ENCODE results near the gene BCKDHB.
A peak's percentile ranks its signal among the peaks of the same experiment; 100 is the strongest.
"Not testable (repeated sequence)": the region's sequence is repeated elsewhere in the genome, so short reads cannot be mapped to it uniquely, and the experiment has no call there.

The BCKDHB gene

DNA sequence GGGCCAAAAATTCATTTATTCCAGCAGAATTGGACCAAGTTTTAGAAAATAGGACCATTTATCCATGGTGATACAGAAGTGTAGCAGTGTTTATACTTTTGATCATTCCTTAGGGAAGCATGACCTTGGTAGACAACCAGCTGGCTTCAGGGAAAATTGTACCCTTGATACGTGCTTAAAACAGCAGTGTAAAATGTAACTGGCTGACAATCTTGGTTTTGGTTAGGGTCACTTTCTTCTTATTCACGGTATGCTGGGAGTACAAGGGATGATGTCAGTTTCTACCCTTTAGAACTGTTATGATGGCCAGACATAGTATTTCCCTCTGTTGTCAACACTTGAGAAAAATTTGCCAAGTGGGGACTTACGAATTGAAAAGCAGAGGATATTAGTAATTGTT, 157.1 kb downstream of the BCKDHB start:
- no peak for DNase-seq (ENCODE audit: low spot score)

GRCh38 chr6:80268865-80269730, 162.6 kb downstream of the BCKDHB start:
- peak; percentile 7 for DNase-seq (ENCODE audit: low spot score)

DNA sequence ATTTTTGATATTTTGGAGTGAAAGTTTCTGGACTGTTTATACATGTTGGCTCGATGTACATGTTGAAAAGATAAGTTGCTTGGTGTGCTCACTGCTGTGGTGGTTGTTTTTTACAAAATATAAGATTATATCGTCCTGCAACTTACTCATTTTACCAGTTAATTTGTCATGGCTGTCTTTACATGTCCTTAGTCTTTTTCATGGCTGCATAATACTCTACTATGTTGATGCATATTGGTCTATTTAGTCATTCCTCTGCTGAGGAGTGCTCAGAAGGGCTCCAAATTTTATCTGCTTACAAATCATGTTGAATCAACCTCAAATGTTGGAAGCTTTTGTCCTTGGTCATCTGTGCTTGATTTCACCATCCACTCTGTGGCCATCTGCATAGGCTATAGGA, 164.6 kb downstream of the BCKDHB start:
- DNase-seq (ENCODE audit: low spot score), result no peak

DNA sequence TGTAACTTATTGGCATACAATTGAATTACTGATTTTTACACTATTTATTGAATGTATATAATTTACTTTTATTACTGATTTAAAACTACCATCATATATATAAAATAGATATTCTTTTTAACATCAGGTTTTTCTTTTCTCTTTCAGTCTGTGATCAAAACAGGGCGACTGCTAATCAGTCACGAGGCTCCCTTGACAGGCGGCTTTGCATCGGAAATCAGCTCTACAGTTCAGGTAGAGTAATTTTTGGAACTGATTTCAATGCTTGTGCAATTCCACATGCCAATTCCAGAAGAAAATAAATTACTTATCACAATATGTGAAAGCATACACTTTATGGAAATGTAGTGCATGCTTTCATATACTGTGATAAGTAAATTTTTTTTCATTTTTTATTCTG, 166.5 kb downstream of the BCKDHB start:
- no peak for DNase-seq (ENCODE audit: low spot score)

GRCh38 chr6:80276861-80277260, 170.4 kb downstream of the BCKDHB start:
- no peak for DNase-seq (ENCODE audit: low spot score)

DNA sequence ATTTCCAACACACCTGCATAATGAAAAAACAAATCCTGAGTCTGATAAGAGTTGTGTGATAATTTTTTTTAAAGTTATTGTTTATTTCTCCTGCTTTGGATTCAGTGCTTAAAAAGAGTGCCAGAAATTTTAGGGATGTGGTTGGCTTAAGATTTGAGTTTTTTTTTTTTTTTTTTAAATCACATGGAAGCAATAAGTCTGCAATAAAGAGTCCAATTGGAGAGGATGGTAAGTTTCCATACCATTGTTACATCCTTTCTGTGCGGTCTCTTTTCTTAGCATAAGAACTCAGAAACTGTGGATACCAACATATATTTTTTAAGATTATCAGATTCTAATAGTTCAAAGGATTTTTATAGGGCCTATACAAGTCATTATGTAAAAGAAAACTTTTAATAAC, 171.0 kb downstream of the BCKDHB start:
- no peak for DNase-seq (ENCODE audit: low spot score)

- no peak for DNase-seq (ENCODE audit: low spot score)
Observed at GRCh38 chr6:80280262-80281010, 174.0 kb downstream of the BCKDHB start.

DNA sequence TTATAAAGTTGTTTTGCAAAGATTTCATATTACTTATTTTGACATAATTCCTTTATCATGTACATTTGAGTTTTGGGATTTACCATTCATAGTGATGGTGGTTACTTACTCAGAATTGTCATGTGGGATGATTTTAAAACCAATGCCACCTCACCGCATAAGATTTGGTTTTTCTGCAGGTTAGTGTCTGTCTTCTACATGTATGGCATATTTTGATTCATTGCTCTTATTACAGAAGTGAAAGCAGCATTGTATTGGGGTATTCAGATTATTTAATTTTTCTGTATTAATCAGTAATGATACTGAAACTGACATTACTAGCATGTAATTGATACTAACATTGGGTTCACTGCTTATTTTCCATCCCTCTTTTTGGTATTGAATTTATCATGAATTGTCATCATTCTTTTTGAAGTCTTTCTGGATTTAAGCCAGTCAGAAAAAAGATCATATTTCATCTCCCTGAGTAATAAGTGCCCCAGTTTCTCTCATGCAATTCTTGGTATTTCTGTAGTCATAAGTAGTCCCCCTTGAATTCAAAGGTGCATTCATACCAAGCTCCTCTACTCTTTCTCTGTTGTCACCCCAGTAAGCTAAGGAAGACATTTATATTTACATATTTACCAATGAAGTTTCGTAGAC, 176.6 kb downstream of the BCKDHB start:
- no peak for DNase-seq (ENCODE audit: low spot score)

DNA sequence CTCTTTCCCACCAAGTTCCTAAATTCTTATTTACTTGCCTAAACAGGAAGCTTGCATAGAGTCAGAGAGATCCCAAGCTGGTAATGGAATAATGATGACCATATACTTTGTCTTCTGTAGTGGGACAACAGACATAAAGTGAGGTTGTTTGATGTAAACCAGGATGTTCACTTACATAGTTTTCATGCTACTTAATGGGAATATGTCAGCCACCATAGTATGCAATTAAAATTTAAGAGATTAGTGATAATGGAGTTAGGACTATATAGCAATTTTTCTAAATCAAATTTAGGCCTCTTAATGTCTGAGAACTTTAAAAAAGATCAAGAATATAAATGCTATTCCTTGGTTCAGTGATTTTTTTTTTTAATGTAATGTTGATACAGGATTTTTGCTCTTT, 180.6 kb downstream of the BCKDHB start:
- DNase-seq (ENCODE audit: low spot score), result no peak

GRCh38 chr6:80287607-80288006, 181.1 kb downstream of the BCKDHB start:
- DNase-seq (ENCODE audit: low spot score), result no peak

DNA sequence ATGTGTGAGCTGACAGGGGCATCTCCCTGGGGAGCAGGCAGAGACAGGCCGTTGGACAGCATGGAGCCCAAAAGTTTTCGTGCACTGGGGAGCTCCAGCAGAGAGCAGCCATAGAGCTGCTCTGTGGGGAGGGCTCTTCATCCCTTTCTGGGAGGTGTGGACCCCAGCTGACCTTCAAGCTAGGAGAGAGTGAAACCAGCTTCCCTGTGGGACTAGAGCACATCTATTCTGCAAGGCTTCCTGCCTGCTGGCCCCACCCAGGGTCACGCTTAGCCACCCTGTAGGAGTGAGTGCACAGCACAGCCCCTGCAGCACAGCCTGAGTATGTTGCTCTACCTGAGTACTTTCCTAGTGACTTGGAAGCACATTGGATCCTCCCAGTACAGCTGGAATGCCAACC, 183.3 kb downstream of the BCKDHB start:
- no peak for DNase-seq (ENCODE audit: low spot score)

DNA sequence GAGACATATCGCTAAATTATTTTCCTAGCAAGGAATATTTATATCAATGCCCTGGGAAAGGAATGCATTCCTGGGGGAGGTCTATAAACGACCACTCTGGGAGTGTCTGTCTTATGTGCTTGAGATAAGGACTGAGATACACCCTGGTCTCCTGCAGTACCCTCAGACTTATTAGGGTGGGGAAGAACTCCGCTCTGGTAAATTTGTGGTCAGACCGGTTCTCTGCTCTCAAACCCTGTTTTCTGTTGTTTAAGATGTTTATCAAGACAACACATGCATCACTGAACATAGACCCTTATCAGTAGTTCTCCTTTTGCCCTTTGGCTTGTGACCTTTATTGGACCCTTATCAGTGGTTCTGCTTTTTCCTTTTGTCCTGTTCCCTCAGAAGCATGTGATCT, 188.1 kb downstream of the BCKDHB start:
- not testable (repeated sequence) for DNase-seq (ENCODE audit: low spot score)

GRCh38 chr6:80302716-80303115, 196.2 kb downstream of the BCKDHB start:
- peak; percentile 17 for DNase-seq (ENCODE audit: low spot score)

- DNase-seq (ENCODE audit: low spot score), result no peak
Observed at GRCh38 chr6:80304014-80304413, 197.5 kb downstream of the BCKDHB start.

DNA sequence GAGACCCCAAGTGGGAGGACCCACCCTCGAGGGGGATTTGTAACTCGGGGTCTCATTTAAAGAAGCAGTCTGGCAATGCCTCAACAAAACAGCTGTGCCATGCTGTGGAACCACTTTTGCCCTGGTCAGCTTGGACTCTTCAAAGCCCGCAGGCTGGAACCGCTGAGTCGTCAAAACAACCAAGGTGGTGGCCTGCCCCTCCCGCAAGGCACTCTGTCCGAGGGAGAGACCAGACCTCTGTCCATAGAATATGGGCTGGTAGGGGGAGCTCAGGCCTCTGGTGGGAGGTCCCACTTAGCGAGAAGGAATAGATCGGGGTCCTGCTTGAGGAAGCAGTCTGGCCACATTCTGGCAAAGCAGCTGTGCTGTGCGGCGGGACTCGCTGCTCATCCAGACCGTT, 208.1 kb downstream of the BCKDHB start:
- DNase-seq (ENCODE audit: low spot score), result no peak

GRCh38 chr6:80316686-80317231, 210.3 kb downstream of the BCKDHB start:
- DNase-seq (ENCODE audit: low spot score), result peak; percentile 74

DNA sequence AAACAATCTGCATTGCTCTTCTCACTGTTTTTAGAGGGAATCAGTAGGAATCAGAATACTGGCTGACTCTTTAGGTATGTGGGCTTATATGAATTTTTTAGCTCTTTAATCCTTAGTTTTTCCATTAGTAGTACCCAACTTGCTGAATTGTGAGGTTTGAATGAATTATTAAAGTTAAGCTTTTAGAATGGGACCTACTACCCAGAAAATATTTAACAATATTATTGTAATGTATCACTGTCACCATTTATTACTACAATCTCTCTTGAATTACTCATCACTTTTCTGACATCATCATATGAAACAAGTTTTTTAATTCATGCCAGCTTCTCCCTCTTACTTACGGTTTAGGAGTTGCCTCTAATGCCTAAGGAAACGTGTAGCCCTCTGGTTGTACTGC, 212.7 kb downstream of the BCKDHB start:
- no peak for DNase-seq (ENCODE audit: low spot score)

GRCh38 chr6:80321011-80321410, 214.5 kb downstream of the BCKDHB start:
- DNase-seq (ENCODE audit: low spot score), result no peak

- DNase-seq (ENCODE audit: low spot score), result no peak
Observed at GRCh38 chr6:80325742-80326141, 219.3 kb downstream of the BCKDHB start.

DNA sequence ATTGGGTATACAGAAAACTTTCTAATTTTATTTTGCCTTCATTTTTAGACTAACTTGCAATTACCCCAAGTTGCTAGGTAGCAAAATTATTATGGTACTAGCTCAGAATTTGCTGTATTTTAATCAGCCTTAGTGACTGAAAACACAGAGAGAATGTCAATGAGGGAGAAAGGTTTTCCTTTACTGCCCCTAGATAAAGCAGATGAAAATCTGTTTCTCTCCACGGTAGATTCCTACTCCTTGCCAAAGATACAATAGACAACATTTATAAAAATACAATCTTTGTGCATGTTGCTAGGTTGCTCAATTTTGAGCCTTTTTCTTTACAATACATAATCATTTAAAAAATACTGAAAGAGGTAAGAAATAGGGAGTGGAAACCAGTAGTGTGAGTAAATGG, 222.2 kb downstream of the BCKDHB start:
- DNase-seq (ENCODE audit: low spot score), result no peak

DNA sequence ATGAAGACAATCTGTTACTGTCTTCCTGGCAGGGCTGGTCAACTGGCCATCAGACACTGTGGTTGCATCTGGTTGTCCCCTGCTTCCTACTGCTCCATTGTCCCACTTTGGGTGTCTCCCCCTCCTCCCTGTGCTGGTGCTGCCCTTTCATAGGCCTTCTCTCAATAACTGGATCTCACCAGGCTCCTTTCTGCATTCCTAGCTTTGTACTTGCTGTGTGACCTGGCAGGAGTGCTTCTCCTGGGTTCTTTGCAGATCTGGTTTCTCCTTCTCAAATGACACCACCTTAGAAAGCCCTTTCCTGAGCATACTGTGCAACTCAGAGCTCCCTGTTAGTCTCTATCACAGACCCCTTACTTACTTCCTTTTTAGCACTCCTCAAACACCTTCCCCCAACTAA, 223.0 kb downstream of the BCKDHB start:
- no peak for DNase-seq (ENCODE audit: low spot score)

- no peak for DNase-seq (ENCODE audit: low spot score)
Observed at GRCh38 chr6:80330961-80331360, 224.5 kb downstream of the BCKDHB start.

DNA sequence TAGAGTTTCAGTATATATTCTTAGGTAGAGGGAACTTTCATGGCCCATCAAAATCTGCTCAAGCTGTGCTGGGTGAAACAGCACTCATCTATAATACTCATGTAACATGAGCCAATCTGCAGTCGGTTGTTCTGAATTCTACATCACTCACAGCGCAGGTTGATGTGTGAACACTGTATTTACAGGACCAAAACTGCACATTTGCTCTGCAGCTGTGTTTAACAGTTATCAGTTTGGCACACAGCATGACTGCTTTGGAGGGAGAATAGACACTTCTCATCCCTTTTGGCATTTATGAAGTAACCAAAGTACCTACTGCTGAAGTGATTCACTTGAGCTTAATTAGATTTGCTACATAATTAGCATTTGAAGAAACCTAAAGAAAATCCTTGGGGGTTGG, 225.1 kb downstream of the BCKDHB start:
- DNase-seq (ENCODE audit: low spot score), result no peak
